Skeletal muscle tissue (tissue), 4 donors: ENCODE results near the gene IL1A. TPM values are rescaled to one million over a fixed set of nuclear protein-coding genes. Genes with fewer than 3 reads are reported as not detected.

Experiments used
- H3K27ac ChIP-seq: one replicate; pipeline ENCODE4 v1.7.0; 2013; ENCODE audit warnings: mild to moderate bottlenecking, low read depth, low read length, inconsistent platforms
- H3K27me3 ChIP-seq, 3 donors: one replicate each; pipeline ENCODE4 v1.7.0; 2013; ENCODE audit warnings: low read length in 3 of 3; ENCODE audit not compliant: control insufficient read depth in 3 of 3, insufficient read depth in 3 of 3
- H3K36me3 ChIP-seq, 3 donors: one replicate each; pipeline ENCODE4 v1.7.0; 2013; ENCODE audit warnings: low read length in 3 of 3; ENCODE audit not compliant: control insufficient read depth in 3 of 3, insufficient read depth in 3 of 3
- H3K4me1 ChIP-seq, 3 donors: one replicate each; pipeline ENCODE4 v1.7.0; 2013; ENCODE audit warnings: low read length in 3 of 3, mild to moderate bottlenecking in 3 of 3; ENCODE audit not compliant: control insufficient read depth in 3 of 3, insufficient read depth in 3 of 3
- H3K4me3 ChIP-seq, 3 donors: one replicate each; pipeline ENCODE4 v1.7.0; 2013; ENCODE audit warnings: low read length in 3 of 3
- H3K9ac ChIP-seq, 3 donors: one replicate each; pipeline ENCODE4 v1.7.0; 2013; ENCODE audit warnings: low read length in 3 of 3, mild to moderate bottlenecking in 3 of 3, moderate library complexity in 2 of 3, low read depth in 1 of 3
- H3K9me3 ChIP-seq, 3 donors: one replicate each; pipeline ENCODE4 v1.7.0; 2013; ENCODE audit warnings: low read length in 3 of 3; ENCODE audit not compliant: control insufficient read depth in 3 of 3
- total RNA-seq: library from RNA; depleted of rRNA; stranded (reverse); fragments of >200 nt; gene quantifications from one replicate; pipeline ENCODE4 v1.2.3, GENCODE V29; 2014
- donor health status: Osteomylitis.

Gene IL1A
- total RNA-seq, 1 donor from 2014 or later = not detected

DNA sequence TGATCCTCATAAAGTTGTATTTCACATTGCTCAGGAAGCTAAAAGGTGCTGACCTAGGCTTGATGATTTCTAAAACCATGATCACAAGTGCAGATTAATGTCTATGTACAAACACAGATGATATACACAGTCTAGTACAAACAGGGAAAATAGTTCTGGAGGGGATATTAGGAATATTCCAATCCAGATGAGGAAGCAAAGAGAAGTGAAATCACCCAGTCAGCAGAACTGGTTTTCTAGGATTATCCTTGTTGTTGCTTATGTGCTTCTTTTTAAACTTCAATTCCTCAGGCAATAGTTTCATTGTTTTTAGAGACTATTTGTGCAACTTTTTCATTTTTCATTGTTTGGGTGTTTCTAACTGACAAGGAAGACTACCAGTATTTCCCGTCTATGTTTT lies 4.7 kb downstream of the IL1A start:
- peaks cover 0 to 2% (median 0%) of the 10 kb centered on the region in 3 donors for H3K9me3 ChIP-seq
- no peak overlapping the region for H3K4me3 ChIP-seq
- no peaks in the 10 kb centered on the region for H3K4me1 ChIP-seq
- no peaks in the 10 kb centered on the region for H3K36me3 ChIP-seq
- H3K27ac ChIP-seq = no peak overlapping the region
- H3K9ac ChIP-seq = no peak overlapping the region
- no peaks in the 10 kb centered on the region for H3K27me3 ChIP-seq

DNA sequence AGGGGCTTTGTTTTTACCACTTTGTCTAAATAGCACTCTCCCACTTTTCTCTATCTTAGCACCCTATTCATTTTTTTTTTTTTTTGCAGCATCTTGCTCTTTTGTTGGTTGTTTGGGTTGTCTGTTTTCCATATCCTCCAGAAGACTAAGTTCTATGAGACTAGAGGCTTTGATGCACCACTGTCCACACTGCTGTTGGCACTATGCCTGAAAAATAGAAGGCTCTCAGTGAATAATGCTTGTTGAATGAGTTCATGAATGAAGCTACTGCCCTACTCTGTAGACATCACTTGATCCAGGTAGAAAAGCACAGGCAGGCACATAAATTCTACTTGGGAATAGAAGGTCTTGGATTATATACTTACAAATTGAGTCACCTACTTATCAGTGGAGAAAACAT lies 7.3 kb downstream of the IL1A start:
- H3K9me3 ChIP-seq = peaks cover 0 to 2% (median 0%) of the 10 kb centered on the region in 3 donors
- no peak overlapping the region for H3K4me3 ChIP-seq
- H3K4me1 ChIP-seq = no peaks in the 10 kb centered on the region
- H3K9ac ChIP-seq = no peak overlapping the region
- H3K27me3 ChIP-seq = no peaks in the 10 kb centered on the region
- H3K27ac ChIP-seq = no peak overlapping the region
- H3K36me3 ChIP-seq = no peaks in the 10 kb centered on the region

DNA sequence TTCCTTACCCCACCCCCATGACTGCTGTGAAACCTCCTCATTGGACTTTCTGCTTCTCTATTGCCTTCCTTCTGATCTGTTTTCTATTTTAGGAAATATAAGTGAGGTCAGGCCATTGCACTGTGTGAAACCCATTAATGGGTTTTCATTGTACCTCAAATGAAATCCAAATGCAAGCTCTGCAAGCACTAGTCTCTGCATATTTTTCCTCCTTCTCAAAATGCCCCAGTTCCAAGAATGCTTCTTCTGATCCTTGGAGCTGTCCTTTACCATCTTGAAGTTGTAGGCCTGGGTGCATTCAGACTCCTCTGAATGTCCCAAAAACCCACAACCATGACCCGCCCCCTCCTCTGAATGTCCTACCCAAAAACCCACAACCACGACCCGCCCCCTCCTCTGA lies 8.2 kb downstream of the IL1A start:
- no peak overlapping the region for H3K4me3 ChIP-seq
- peaks cover 0 to 2% (median 0%) of the 10 kb centered on the region in 3 donors for H3K9me3 ChIP-seq
- no peaks in the 10 kb centered on the region for H3K27me3 ChIP-seq
- no peaks in the 10 kb centered on the region for H3K36me3 ChIP-seq
- H3K4me1 ChIP-seq = no peaks in the 10 kb centered on the region
- no peak overlapping the region for H3K27ac ChIP-seq
- H3K9ac ChIP-seq = no peak overlapping the region

DNA sequence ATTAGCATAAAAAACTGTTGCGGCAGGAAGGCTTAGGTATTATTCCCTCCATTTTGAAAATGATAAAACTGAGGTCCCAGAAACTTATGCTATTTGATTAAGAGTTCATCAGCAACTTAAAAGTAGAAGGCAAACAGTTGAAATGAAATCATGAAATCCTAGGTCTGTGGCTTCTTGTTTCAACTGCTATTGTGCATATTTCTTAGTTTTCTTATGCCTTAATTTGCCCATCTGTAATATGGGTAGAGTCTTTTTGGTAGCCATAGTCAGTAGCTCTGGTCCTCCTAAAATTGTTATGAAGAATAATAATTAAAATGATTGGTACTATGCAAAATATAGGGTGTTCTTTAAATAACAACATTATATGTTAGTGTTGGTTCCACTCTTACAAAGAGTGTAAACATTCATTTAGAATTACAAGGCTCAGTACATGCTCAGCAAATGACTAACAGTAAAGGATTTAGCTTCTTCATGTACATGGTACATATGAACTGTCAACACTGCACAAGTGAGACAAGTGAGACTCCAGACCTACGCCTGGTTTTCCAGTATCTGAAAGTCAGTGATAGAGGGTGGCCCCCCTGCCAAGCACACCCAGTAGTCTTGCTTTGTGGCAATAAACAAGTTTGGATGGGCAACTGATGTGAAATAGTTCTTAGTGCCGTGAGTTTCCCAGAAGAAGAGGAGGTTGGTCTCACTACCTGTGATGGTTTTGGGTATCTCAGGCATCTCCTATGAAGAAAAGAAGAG lies 9.6 kb downstream of the IL1A start:
- Histone ChIP-seq H3K9me3 (peaks cover 0 to 2% (median 0%) of the 10 kb centered on the region in 3 donors), H3K4me3 (no peak overlapping the region), H3K36me3 (no peaks in the 10 kb centered on the region), H3K27me3 (no peaks in the 10 kb centered on the region), H3K27ac (no peak overlapping the region), H3K4me1 (no peaks in the 10 kb centered on the region), H3K9ac (no peak overlapping the region)

DNA sequence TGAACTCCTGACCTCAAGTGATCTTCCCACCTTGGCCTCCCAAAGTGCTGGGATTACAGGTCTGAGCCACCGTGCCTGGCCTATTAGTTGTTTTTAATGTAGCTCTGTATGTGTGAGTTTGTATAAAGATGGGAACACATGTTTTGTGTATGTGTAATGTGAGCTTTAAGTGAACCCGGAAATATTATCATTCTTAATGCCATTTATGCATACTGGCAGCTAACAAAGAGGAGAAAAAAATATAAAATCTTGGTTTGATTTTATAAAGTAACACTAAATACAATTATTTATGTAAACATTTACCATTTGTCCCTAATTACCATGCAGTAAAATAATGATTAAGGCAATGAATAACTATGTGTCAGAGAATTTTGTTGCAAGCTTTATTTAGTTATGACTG lies 10.7 kb downstream of the IL1A start:
- Histone ChIP-seq H3K4me3 (no peak overlapping the region), H3K27me3 (no peaks in the 10 kb centered on the region), H3K27ac (no peak overlapping the region), H3K9me3 (no peaks in the 10 kb centered on the region), H3K36me3 (no peaks in the 10 kb centered on the region), H3K9ac (no peak overlapping the region), H3K4me1 (no peaks in the 10 kb centered on the region)

DNA sequence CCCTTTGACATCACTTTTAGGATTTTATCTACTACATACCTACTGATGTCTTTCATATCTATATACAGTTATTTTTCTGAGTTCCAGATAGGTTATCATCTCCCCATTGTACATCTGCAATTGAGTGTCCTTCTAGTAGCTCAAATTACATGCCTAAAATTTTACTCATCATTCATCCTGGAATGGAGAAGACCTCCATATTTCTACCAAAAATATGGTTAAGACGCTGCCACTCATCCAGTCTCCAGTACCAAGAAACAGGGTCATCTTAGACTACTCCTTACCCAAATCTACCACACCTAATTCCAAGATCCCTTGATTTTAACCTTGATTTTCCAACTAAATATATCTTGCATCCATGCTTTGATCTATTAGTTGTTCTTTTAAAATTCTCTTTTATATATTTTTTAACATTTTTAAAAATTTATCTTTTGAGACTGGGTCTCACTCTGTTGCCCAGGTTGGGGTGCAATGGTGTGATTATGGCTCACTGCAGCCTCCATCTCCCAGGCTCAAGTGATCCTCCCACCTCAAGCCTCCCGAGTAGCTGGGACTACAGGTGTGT lies 11.3 kb downstream of the IL1A start:
- no peak overlapping the region for H3K27ac ChIP-seq
- H3K4me1 ChIP-seq = no peaks in the 10 kb centered on the region
- H3K4me3 ChIP-seq = no peak overlapping the region
- H3K9me3 ChIP-seq = no peaks in the 10 kb centered on the region
- no peaks in the 10 kb centered on the region for H3K27me3 ChIP-seq
- no peak overlapping the region for H3K9ac ChIP-seq
- no peaks in the 10 kb centered on the region for H3K36me3 ChIP-seq

DNA sequence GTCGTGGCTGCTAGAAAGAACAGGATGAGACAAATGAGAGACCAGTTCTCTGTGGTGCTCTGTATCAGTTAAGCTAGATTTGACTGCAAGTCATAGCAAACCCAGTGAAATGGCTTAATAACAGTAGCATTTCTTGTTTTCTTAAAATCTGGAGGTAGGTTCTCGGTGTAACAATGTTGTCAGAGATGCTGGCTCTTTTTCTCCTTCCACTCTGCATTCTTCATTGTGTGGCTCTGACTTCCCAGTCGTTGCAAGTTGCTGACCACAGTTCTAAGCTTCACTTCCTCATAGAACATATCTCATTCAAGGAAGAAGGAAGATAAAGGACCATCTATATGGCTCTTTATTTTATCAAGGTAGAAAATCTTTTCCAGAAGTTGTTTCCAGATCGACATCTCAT lies 12.0 kb downstream of the IL1A start:
- H3K9me3 ChIP-seq = no peaks in the 10 kb centered on the region
- no peaks in the 10 kb centered on the region for H3K36me3 ChIP-seq
- H3K4me3 ChIP-seq = no peak overlapping the region
- H3K27me3 ChIP-seq = no peaks in the 10 kb centered on the region
- H3K9ac ChIP-seq = no peak overlapping the region
- H3K4me1 ChIP-seq = no peaks in the 10 kb centered on the region
- H3K27ac ChIP-seq = no peak overlapping the region

DNA sequence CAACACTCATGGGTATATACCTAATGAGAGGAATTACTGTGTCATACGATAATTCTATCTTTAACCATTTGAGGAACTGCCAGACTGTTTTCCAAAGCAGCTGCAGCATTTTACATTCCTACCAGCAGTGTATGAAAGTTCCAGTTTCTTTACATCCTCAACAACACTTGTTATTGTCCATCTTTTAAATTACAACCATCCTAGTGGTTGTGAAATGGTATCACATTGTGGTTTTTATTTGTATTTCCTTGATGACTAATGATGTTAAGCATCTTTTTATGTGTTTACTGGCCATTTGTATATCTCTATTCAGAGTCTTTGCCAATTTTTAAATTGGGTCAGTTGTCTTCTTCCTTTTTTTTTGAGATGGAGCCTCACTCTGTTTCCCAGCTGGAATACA lies 15.9 kb downstream of the IL1A start:
- Histone ChIP-seq H3K9ac (no peak overlapping the region), H3K27me3 (no peaks in the 10 kb centered on the region), H3K4me3 (peak overlapping the region in 1 of 3 donors; percentile 54), H3K27ac (no peak overlapping the region), H3K36me3 (no peaks in the 10 kb centered on the region), H3K9me3 (no peaks in the 10 kb centered on the region), H3K4me1 (peaks cover 7 to 13% (median 9%) of the 10 kb centered on the region in 3 donors)

DNA sequence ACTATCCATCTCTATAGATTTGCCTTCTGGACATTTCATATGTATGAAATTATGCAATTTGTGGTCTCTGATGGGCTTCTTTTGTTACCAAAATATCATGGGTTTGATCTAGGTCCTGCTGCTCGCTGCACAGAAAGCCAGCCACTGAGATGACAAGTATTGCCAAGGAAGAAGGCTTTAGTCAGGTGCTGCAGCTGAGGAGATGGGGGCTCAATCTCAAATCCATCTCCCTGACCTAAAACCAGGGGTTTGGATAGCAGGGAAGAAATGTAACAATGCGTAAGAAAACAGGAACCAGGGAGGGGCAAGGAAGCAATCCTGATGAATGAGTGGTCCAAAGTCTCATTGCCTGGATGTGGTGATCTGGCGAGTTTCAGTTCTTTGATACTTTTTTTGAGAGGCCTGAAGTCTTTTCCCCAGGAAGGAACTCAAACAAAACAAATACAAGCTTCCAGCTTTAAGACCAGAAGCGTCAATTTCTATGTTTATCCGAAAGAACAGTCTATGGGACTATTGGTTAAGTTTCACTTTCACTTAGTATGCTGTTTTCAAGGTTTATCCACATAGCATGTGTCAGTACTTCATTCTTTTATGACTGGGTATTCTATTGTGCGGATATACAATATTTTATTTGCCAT lies 16.5 kb downstream of the IL1A start:
- Histone ChIP-seq H3K9ac (no peak overlapping the region), H3K27ac (no peak overlapping the region), H3K9me3 (no peaks in the 10 kb centered on the region), H3K27me3 (no peaks in the 10 kb centered on the region), H3K4me1 (peaks cover 7 to 13% (median 9%) of the 10 kb centered on the region in 3 donors), H3K4me3 (peak overlapping the region in 1 of 3 donors; percentile 54), H3K36me3 (no peaks in the 10 kb centered on the region)

DNA sequence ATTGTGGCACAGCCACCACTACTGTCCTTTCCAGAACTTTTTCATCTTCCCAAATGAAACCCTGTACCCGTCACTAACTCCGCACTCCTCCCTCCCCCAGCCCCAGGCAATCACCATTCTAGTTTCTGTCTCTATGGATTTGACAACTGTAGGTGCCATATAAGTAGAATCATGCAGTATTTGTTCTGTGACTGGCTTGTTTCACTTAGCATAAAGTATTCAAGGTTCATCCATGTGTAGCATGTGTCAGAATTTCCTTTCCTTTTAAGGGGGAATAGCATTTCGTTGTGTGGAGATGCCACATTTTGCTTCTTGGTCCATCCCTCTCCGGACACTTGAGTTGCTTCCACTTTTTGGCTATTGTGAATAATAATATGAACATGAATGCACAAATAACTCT lies 19.0 kb downstream of the IL1A start:
- Histone ChIP-seq H3K27me3 (no peaks in the 10 kb centered on the region), H3K9ac (peak overlapping the region in 2 of 3 donors; percentile 74 to 75), H3K4me3 (peak overlapping the region; percentile 77 to 83 (median 80)), H3K4me1 (peaks cover 7 to 13% (median 9%) of the 10 kb centered on the region in 3 donors), H3K27ac (no peak overlapping the region), H3K9me3 (no peaks in the 10 kb centered on the region), H3K36me3 (no peaks in the 10 kb centered on the region)
